GM18519 (cell line): ENCODE measurements around the gene SMAD1.
A peak's percentile ranks its signal among the peaks of the same experiment; 100 is the strongest.

Source experiments
- ATAC-seq: cut with Tn5 transposase; IDR thresholded peaks from one replicate; pipeline ENCODE4 v1.9.1; 2021; ENCODE audit warnings: mild to moderate bottlenecking, moderate library complexity; ENCODE audit not compliant: unreplicated experiment, low FRiP score

SMAD1 gene

GRCh38 chr4:145487631-145488030, 6.0 kb downstream of the SMAD1 start:
- peak; percentile 97 for ATAC-seq

GRCh38 chr4:145488310-145488709, 6.7 kb downstream of the SMAD1 start:
- no peak for ATAC-seq

- no peak for ATAC-seq
These were observed 7.9 kb downstream of the SMAD1 start for GRCh38 chr4:145489556-145489955.

DNA sequence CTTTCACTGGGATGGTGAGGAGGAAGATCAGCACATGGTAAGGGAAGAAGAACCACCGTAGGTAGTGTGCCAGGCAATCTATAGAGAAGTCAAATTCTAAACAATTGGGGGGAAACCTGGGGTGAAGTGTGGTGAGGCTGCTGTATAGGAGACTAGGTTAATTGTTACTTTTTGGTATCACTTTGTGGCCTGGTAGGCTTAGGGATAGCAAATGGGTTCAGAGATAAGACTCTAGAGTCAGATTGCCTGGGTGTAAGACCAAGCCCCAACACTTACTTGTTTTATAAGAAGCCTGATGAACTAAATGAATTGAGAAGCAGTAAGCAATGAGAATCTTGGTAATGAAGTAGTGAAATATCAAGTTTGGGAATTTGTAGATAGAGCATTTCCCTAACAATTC, 8.7 kb downstream of the SMAD1 start:
- no peak for ATAC-seq

DNA sequence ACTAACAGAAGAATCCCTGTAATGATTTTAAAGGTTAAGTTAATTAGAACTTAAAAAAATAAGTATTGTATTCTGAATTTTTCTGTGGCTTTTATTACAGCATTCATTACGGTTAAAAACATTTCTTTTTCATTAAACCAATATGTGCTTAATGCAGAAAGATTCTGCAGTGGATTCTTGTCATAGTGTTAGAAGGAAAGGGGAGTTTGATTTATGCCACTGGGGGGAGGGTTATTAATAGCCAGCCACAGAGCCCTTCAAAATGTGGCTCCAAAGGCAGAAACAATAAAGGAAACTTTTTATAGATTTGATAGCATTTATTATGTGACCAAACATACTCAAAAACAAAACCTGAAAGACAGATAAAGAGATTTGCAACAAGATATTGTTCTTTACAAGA, 9.1 kb downstream of the SMAD1 start:
- ATAC-seq = no peak

DNA sequence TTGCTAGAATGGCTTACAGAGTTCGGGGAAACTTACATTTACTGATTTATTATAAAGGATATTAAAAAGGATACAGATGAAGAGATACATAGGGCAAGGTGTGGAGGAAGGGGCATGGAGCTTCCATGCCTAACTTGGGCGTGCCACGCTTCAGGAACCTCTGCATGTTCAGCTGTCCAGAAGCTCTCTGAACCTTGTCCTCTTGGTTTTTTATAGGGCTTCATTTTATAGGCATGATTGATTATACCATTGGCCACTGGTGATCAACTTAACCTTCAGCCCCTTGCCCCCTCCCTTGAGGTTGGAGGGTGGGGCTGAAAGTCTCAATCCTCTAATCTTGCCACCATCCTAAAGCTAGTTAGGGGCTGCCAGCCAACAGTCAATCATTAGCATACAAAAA, 10.7 kb downstream of the SMAD1 start:
- ATAC-seq = no peak

GRCh38 chr4:145493166-145493565, 11.5 kb downstream of the SMAD1 start:
- ATAC-seq = no peak

- no peak for ATAC-seq
These were observed 13.1 kb downstream of the SMAD1 start for GRCh38 chr4:145494666-145495270.

DNA sequence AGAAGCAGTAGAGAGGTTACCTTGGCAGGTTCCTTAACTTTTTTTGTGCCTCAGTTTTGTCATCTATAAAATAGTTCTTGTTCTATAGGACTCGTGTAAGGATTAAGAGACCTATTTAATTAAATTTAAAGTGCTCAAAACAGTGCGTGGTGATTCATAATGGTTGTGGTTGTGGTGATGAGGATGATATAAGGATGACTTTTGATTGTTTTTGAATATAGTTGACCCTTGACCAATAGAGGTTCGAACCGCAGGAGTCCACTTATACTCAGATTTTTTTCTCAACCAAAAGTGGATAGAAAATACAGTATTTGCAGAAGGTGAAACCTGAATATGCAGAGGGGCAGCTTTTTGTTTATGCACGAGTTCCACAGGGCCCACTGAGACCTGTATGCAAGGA, 14.6 kb downstream of the SMAD1 start:
- ATAC-seq = no peak

DNA sequence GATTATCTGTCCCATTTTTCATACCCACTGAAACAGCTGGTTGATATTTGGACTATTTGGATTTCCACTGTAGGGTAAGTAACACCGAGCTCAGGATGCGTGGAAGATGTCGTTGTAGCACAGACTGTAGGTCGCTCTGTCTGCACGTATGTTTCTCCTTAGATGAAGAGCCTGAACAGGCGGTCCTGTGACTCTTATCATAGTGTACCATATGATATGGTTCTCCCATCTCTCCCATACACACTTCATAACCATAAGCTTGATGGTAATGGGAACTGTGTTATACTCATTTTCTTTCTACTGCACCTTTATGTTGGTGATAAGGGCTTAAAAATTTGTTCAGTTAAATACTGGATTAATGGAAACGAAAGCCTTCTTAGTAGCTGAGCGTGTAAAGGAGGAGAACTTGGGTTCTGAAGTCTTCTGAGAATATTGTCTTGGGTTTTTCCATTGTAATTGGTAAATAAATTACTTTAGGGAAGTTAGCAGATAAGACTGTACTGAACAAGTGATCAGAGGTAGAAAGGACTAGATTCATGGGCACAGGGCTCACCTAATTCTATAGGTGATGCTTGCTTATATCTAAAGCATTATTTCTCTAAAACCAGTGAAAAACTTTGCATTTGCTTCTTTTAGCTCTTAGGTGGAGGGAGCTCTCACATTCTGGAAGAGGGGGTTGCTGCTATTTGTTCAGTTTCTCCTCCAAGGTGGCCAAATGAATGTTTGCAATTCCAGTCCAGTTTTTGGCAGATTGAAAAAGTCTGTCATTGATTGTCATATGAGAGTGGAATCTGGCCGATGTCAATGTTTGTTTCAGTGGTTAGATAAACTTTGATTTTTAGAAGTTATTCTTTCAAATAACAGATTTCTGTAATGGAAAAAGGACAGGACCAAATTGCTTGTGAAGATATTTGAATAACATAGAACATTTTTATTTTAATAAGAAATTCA, 15.8 kb downstream of the SMAD1 start:
- no peak for ATAC-seq

- peak; percentile 75 for ATAC-seq
These were observed 16.8 kb downstream of the SMAD1 start for GRCh38 chr4:145498430-145498829.

DNA sequence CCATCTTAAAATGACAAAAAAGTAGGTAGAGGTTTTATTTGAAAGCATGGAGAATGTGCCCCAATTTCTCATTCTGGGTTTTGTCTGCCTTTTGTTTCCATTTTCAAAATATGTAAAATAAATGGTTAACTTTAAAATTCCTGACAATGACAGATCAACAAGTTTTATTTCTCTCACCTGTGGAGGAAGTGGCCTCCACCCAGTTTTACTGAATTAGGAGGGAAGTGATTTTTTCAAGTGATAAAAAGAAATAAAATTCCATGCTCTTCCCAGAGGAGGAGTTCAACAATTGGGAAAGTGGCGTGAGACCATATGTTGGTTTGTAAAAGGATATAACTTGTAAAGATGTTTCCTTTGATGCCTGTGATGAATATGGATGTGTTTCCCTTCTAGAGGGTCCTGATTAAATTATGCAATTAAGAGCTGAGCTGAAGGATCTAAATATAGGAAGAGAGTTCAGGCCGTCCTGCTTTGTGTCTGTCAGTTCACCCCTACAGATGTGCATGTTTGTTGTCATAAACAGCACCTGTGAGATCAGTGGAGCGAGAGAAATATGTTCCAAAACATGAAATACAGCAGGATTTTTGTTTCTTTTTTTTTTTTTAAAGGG, 19.5 kb downstream of the SMAD1 start:
- no peak for ATAC-seq

GRCh38 chr4:145502809-145503208, 21.2 kb downstream of the SMAD1 start:
- no peak for ATAC-seq

- no peak for ATAC-seq
These were observed 21.9 kb downstream of the SMAD1 start for GRCh38 chr4:145503486-145504072.

- no peak for ATAC-seq
These were observed 24.3 kb downstream of the SMAD1 start for GRCh38 chr4:145505995-145506394.

DNA sequence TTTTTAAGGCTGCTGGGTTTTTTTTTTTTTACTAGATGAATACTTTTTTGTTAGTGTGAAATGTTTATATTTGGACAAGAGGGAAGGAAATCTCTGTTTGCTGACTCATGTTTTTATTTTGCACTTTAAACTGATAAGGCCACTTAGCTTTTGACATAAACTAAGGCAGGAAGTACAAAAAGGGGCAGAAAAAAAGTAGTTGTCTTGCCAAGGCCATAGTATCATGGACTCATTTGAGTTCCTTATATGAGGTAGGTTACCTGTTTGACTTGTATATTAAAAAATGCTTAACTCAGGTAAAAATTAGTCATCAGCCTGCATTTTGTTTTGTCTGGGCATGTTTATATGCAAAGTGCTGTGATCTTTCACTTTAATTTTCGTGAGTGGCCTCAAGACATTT, 26.0 kb downstream of the SMAD1 start:
- ATAC-seq = no peak

GRCh38 chr4:145511913-145512522, 30.4 kb downstream of the SMAD1 start:
- ATAC-seq = no peak

- ATAC-seq = no peak
These were observed 31.5 kb downstream of the SMAD1 start for GRCh38 chr4:145513020-145513621.

- ATAC-seq = no peak
These were observed 38.5 kb downstream of the SMAD1 start for GRCh38 chr4:145520172-145520571.

DNA sequence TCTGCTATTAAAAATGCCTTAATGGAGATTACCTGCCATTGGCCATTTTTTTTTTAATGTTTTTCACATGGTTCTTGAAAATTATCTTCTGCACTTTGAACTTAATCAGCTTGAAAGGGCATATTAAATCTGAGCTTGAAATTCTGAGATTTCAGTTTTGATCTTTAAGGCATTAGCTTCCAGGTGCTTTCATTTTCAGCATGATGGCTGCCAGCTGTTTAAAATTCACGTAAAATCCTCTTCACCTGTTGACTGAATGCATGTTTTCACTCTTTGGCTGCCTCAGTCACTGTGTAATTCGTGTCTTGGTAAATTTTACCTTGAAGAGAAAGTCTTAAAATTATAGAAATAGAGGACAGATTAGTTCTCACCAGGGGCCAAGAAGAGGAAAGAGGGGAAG, 39.6 kb downstream of the SMAD1 start:
- ATAC-seq = no peak
